ENCODE data around the gene ATAD3A. TPM values are rescaled to one million over a fixed set of nuclear protein-coding genes. Genes with fewer than 3 reads are reported as not detected.

Gene ATAD3A
- total and polyA plus RNA-seq, 9 of the 15 experiments (the other 6 are each of a cell fraction or from before 2014, with no cell fraction given) = 0.10 to 173 (median 36.7) TPM

GRCh38 chr1:1471389-1472052 is 40.4 kb upstream of the ATAD3A start, which contains the start of gene ATAD3B (continued):
- TF ChIP-seq ZBTB12 (CRISPR knock-in tag; IDR thresholded peaks at IDR 0.05) (peak; percentile 98), STAT5A (IDR thresholded peaks at IDR 0.05; ENCODE audit: borderline replicate concordance, low read length) (no peak), XRCC5 (IDR thresholded peaks at IDR 0.05; ENCODE audit: low read depth, low read length) (no peak), E2F6 (IDR thresholded peaks at IDR 0.05; ENCODE audit: borderline replicate concordance in 1 of 2, extremely low read depth in 1 of 2, insufficient read depth in 1 of 2, insufficient read length in 1 of 2, low read depth in 1 of 2, low read length in 1 of 2, poor library complexity in 1 of 2, severe bottlenecking in 1 of 2) (peak; percentile 79 to 97), ZNF24 (IDR thresholded peaks at IDR 0.05) (no peak), ZNF121 (CRISPR knock-in tag; conservative IDR thresholded peaks at IDR 0.05) (no peak), CREB1 (IDR thresholded peaks at IDR 0.05) (peak; percentile 99), CREB1 (CRISPR knock-in tag; IDR thresholded peaks at IDR 0.05) (peak; percentile 99), KLF16 (IDR thresholded peaks at IDR 0.05) (peak; percentile 76), ZNF318 (IDR thresholded peaks at IDR 0.05; ENCODE audit: borderline replicate concordance in 1 of 2, low read depth in 1 of 2) (no peak), PREB (CRISPR knock-in tag; IDR thresholded peaks at IDR 0.05) (peak; percentile 88; the same call in 1 of the 2 replicates), MBD2 (IDR thresholded peaks at IDR 0.05; ENCODE audit: borderline replicate concordance, low read depth) (peak; percentile 94), L3MBTL2 (IDR thresholded peaks at IDR 0.05) (peak; percentile 81), CGGBP1 (CRISPR knock-in tag; IDR thresholded peaks at IDR 0.05) (0 out of 2 replicates have a peak, but pooled peaks have one; percentile 15)

Data from K562 (cell line).